HepG2 (cell line): ENCODE results near the gene METTL5. TPM values are rescaled to one million over a fixed set of nuclear protein-coding genes. Genes with fewer than 3 reads are reported as not detected.

Experiments used
- ATAC-seq: fragments of 200-7000 bp; cut with Tn5 transposase; 3 replicates; pipeline ENCODE4 v1.9.1; 2020; ENCODE audit warnings: mild to moderate bottlenecking, moderate library complexity
- Bru-seq: library from RNA; stranded (reverse); fragments of 400-500 nt; gene quantifications from one replicate; lab custom pipeline; 2021; lab: Mats Ljungman, UMichigan
- BruChase-seq, 2 experiments: library from RNA; stranded (reverse); fragments of 400-500 nt; gene quantifications; one replicate each; lab custom pipeline; 2021; lab: Mats Ljungman, UMichigan
- BruUV-seq: library from RNA; stranded (reverse); fragments of 400-500 nt; replicated peaks from 2 replicates; lab custom pipeline; 2021; lab: Mats Ljungman, UMichigan
- CTCF ChIA-PET: fragments of 300-600 bp; formaldehyde crosslinking; extraction: SDS; loops from one replicate; lab custom pipeline; 2021; ENCODE audit warnings: low total read pairs, inconsistent platforms, low intra/inter-chr PET ratio; lab: Yijun Ruan, JAX
- POLR2A ChIA-PET: fragments of 350-600 bp; sonication (Branson Sonifier 250); formaldehyde crosslinking; loops from one replicate; lab custom pipeline; 2020; ENCODE audit warnings: antibody characterized with exemption, inconsistent platforms; lab: Yijun Ruan, JAX
- DNase-seq: peaks from one replicate; pipeline ENCODE4 v3.0.0-alpha.2; 2015; ENCODE audit warnings: low spot score
- FAIRE-seq: peaks from 3 replicates; lab custom pipeline; 2011; peaks lifted over from hg19 to GRCh38; lab: Jason Lieb, UNC
- H2AFZ ChIP-seq: one replicate; pipeline ENCODE4 v1.6.1; 2011; ENCODE audit warnings: low read length, inconsistent platforms
- H3K27ac ChIP-seq: fragments of 300-600 bp; 3 replicates; pipeline ENCODE4 v1.8.0; 2011; ENCODE audit warnings: mixed run types, mild to moderate bottlenecking, mixed read lengths, low read length, inconsistent platforms; ENCODE audit not compliant: insufficient read depth; ENCODE audit errors: extremely low read length
- H3K27me3 ChIP-seq, 2 experiments: fragments of 200-600 bp in 1 of 2; 2 replicates in 1 of 2; 3 replicates in 1 of 2; pipeline versions ENCODE4 v1.6.0 to v1.8.0; 2011; ENCODE audit warnings: low read length in 2 of 2, mild to moderate bottlenecking in 2 of 2, moderate library complexity in 2 of 2, inconsistent platforms in 1 of 2; ENCODE audit not compliant: insufficient read depth in 2 of 2, control insufficient read depth in 1 of 2
- H3K36me3 ChIP-seq, 2 experiments: fragments of 200-600 bp in 1 of 2; replicated peaks in 1 of 2; 2 replicates in 1 of 2; 3 replicates in 1 of 2; pipeline versions ENCODE4 v1.5.1 to v1.8.0; 2011; ENCODE audit warnings: low read length in 2 of 2, inconsistent platforms in 1 of 2; ENCODE audit not compliant: insufficient read depth in 2 of 2, control insufficient read depth in 1 of 2
- H3K4me1 ChIP-seq: 2 replicates; pipeline ENCODE4 v1.5.1; 2012; ENCODE audit warnings: low read length, inconsistent platforms; ENCODE audit not compliant: insufficient read depth
- H3K4me2 ChIP-seq: 2 replicates; pipeline ENCODE4 v1.6.0; 2011; ENCODE audit warnings: low read depth, low read length, inconsistent platforms
- H3K4me3 ChIP-seq, 3 experiments: fragments of 200-600 bp in 1 of 3; sonication (generic), shearing (Covaris generic) in 1 of 3; replicated peaks in 1 of 3; 2 replicates each; pipeline ENCODE4 v1.5.1; 2011 to 2016; ENCODE audit warnings: low read length in 3 of 3, inconsistent platforms in 2 of 3, low read depth in 2 of 3, mild to moderate bottlenecking in 2 of 3, control low read depth in 1 of 3, mixed read lengths in 1 of 3; ENCODE audit not compliant: insufficient read depth in 1 of 3
- H3K79me2 ChIP-seq: one replicate; pipeline ENCODE4 v1.6.1; 2011; ENCODE audit warnings: low read length, inconsistent platforms; ENCODE audit not compliant: insufficient read depth
- H3K9ac ChIP-seq: 2 replicates; pipeline ENCODE4 v1.6.0; 2011; ENCODE audit warnings: mild to moderate bottlenecking, low read depth, low read length, inconsistent platforms; ENCODE audit not compliant: insufficient read depth
- H3K9me3 ChIP-seq: 2 replicates; pipeline ENCODE4 v1.5.1; 2012; ENCODE audit warnings: mild to moderate bottlenecking, low read length
- H4K20me1 ChIP-seq: 2 replicates; pipeline ENCODE4 v1.6.0; 2011; ENCODE audit warnings: inconsistent platforms, mild to moderate bottlenecking, low read length, moderate library complexity; ENCODE audit not compliant: insufficient read depth
- BORCS8-MEF2B ChIP-seq: sonication (generic); formaldehyde crosslinking; IDR thresholded peaks from 2 replicates; pipeline ENCODE4 v1.8.0; 2022; ENCODE audit warnings: mild to moderate bottlenecking, missing genetic modification reagents
- GATAD1 ChIP-seq: IDR thresholded peaks from 2 replicates; pipeline ENCODE4 v1.6.1; 2016; ENCODE audit warnings: missing genetic modification reagents, missing compliant biosample characterization
- SOX13 ChIP-seq, 3 experiments: fragments of 450-650 bp in 1 of 3; sonication (generic) in 1 of 3; formaldehyde crosslinking in 1 of 3; IDR thresholded peaks in 2 of 3; conservative IDR thresholded peaks in 1 of 3; 2 replicates each; pipeline versions ENCODE4 v1.5.0 to v1.6.1; 2016 to 2020; ENCODE audit warnings: antibody characterized with exemption in 1 of 3, mild to moderate bottlenecking in 1 of 3, missing compliant biosample characterization in 1 of 3, missing genetic modification reagents in 1 of 3, moderate library complexity in 1 of 3
- U2AF2 ChIP-seq: fragments of 200-400 bp; formaldehyde crosslinking; IDR thresholded peaks from 2 replicates; pipeline ENCODE4 v1.6.1; 2017; ENCODE audit warnings: low read depth, mild to moderate bottlenecking, low read length
- ZBTB8A ChIP-seq: sonication (generic); formaldehyde crosslinking; IDR thresholded peaks from 2 replicates; pipeline ENCODE4 v1.4.0; 2020; ENCODE audit warnings: mild to moderate bottlenecking, low read depth, missing genetic modification reagents, borderline replicate concordance
- ZNF296 ChIP-seq: sonication (generic); formaldehyde crosslinking; conservative IDR thresholded peaks from 2 replicates; pipeline ENCODE4 v1.5.0; 2020; ENCODE audit warnings: mild to moderate bottlenecking, missing genetic modification reagents
- ZNF781 ChIP-seq: sonication (generic); formaldehyde crosslinking; IDR thresholded peaks from 2 replicates; pipeline ENCODE4 v1.5.1; 2020; ENCODE audit warnings: borderline replicate concordance, mild to moderate bottlenecking, missing genetic modification reagents; ENCODE audit errors: not compliant biosample characterization
- ZNF879 ChIP-seq: sonication (generic); formaldehyde crosslinking; IDR thresholded peaks from 2 replicates; pipeline ENCODE4 v1.8.1; 2023; ENCODE audit warnings: missing genetic modification reagents
- WGBS: methylation state at CpG from one replicate; pipeline ENCODE4 v1.1.6; 2017; ENCODE audit warnings: low lambda C conversion rate; 5-methylcytosine and 5-hydroxymethylcytosine counted together
- in situ Hi-C: cut with HindIII; loops from 2 replicates; pipeline ENCODE4 v1.10.0; 2017; ENCODE audit warnings: low pct_unique_long_range_greater_than_20kb; ENCODE audit not compliant: extremely low pct_ligation_motif_present
- intact Hi-C: fragments of 100-400 bp; cut with micrococcal nuclease; formaldehyde crosslinking; loops from one replicate; pipeline ENCODE4 v1.10.0; 2022; ENCODE audit not compliant: unreplicated experiment
- long read RNA-seq, 2 experiments: library from RNA in 1 of 2; library from polyadenylated mRNA in 1 of 2; stranded (forward) in 1 of 2; unstranded in 1 of 2; transcript quantifications; one replicate each; pipeline ENCODE4 v2.0.0, GENCODE V29; 2019 to 2022
- polyA minus RNA-seq, 3 experiments: library from RNA; depleted of rRNA, polyadenylated mRNA; stranded (reverse); fragments of >200 nt; gene quantifications; 2 replicates each; pipeline ENCODE4 v1.2.3, GENCODE V29; 2011; ENCODE audit warnings: low replicate concordance in 1 of 3
- polyA plus RNA-seq, 8 experiments: library from polyadenylated mRNA; depleted of rRNA in 3 of 8; stranded (reverse) in 7 of 8; unstranded in 1 of 8; fragments of >200 nt; fragmentation: Illumina TruSeq in 4 of 8; extraction: Trizol in 4 of 8; gene quantifications; 2 replicates each; pipeline versions ENCODE4 v1.2.1 to v1.2.3, GENCODE V29; 2011 to 2016; ENCODE audit warnings: low read depth in 4 of 8, missing spikeins in 1 of 8, mixed read lengths in 1 of 8; ENCODE audit not compliant: insufficient read depth in 1 of 8
- total RNA-seq, 5 experiments: library from RNA; depleted of rRNA; stranded (reverse); fragments of >200 nt; fragmentation: Illumina TruSeq; extraction: Trizol; gene quantifications; 2 replicates each; pipeline ENCODE4 v1.2.3, GENCODE V29; 2016; ENCODE audit warnings: low read depth in 1 of 5
- TF ChIP-seq, protein P1 (sequence below): sonication (generic); formaldehyde crosslinking; IDR thresholded peaks from 2 replicates; pipeline ENCODE4 v1.4.0; 2020; ENCODE audit warnings: missing genetic modification reagents

METTL5 gene
- total RNA-seq (2016; rRNA removed; fragmentation: Illumina TruSeq; extraction: Trizol): 95.1 and 129 TPM in 2 replicates
- total RNA-seq (2016; cell fraction: cytosol; rRNA removed; fragmentation: Illumina TruSeq; extraction: Trizol; ENCODE audit: low read depth): 58.3 and 79.4 TPM in 2 replicates
- total RNA-seq (2016; cell fraction: insoluble cytoplasmic fraction; rRNA removed; fragmentation: Illumina TruSeq; extraction: Trizol): 88.5 and 134 TPM in 2 replicates
- total RNA-seq (2016; cell fraction: membrane; rRNA removed; fragmentation: Illumina TruSeq; extraction: Trizol): 60.2 and 79.2 TPM in 2 replicates
- total RNA-seq (2016; cell fraction: nucleus; rRNA removed; fragmentation: Illumina TruSeq; extraction: Trizol): 42.4 and 44.9 TPM in 2 replicates
- 39.4 and 50.7 TPM in 2 replicates for polyA plus RNA-seq (2011; rRNA removed)
- polyA plus RNA-seq (2011; cell fraction: cytosol; rRNA removed): 31.7 and 48.5 TPM in 2 replicates
- polyA plus RNA-seq (2011; cell fraction: nucleus; rRNA removed): 10.9 and 13.8 TPM in 2 replicates
- polyA plus RNA-seq (2012): 75.0 and 115 TPM in 2 replicates
- polyA plus RNA-seq (2016; cell fraction: cytosol; fragmentation: Illumina TruSeq; extraction: Trizol; ENCODE audit: low read depth): 75.1 and 103 TPM in 2 replicates
- 159 and 167 TPM in 2 replicates for polyA plus RNA-seq (2016; cell fraction: insoluble cytoplasmic fraction; fragmentation: Illumina TruSeq; extraction: Trizol; ENCODE audit: low read depth)
- polyA plus RNA-seq (2016; cell fraction: membrane; fragmentation: Illumina TruSeq; extraction: Trizol; ENCODE audit: low read depth): 67.4 and 91.3 TPM in 2 replicates
- polyA plus RNA-seq (2016; cell fraction: nucleus; fragmentation: Illumina TruSeq; extraction: Trizol; ENCODE audit: insufficient read depth, low read depth): 77.1 and 79.7 TPM in 2 replicates
- polyA minus RNA-seq (2011; rRNA and poly(A)+ RNA removed; ENCODE audit: low replicate concordance): 6.9 and 9.0 TPM in 2 replicates
- polyA minus RNA-seq (2011; cell fraction: cytosol; rRNA and poly(A)+ RNA removed): 17.9 and 19.6 TPM in 2 replicates
- 19.9 and 21.2 TPM in 2 replicates for polyA minus RNA-seq (2011; cell fraction: nucleus; rRNA and poly(A)+ RNA removed)
- Bru-seq, nascent RNA: percentile 84 among the genes with signal in this experiment
- percentile 77 among the genes with signal in this experiment for BruChase-seq, experiment 1, labeled RNA remaining after a 6-hour chase
- percentile 82 among the genes with signal in this experiment for BruChase-seq, experiment 2, labeled RNA remaining after a 2-hour chase
- long read RNA-seq, experiment 1, transcript METTL5-203 (8 exons, 800 nt): minor isoform, 21 of 114 reads
- long read RNA-seq, experiment 1, transcript METTL5-201 (7 exons, 1,010 nt): minor isoform, 10 of 114 reads
- long read RNA-seq, experiment 1, transcript METTL5-206 (8 exons, 880 nt): major isoform, 52 of 114 reads
- long read RNA-seq, experiment 1, partial matches to known transcripts: 11 of 114 reads
- long read RNA-seq, experiment 1, other reads (novel, unspliced or antisense): 18 of 114 reads
- long read RNA-seq, experiment 2, transcript METTL5-201 (7 exons, 1,010 nt): minor isoform, 31 of 152 reads
- long read RNA-seq, experiment 2, transcript METTL5-203 (8 exons, 800 nt): minor isoform, 10 of 152 reads
- long read RNA-seq, experiment 2, transcript METTL5-206 (8 exons, 880 nt): major isoform, 60 of 152 reads
- long read RNA-seq, experiment 2, partial matches to known transcripts: 27 of 152 reads
- long read RNA-seq, experiment 2, other reads (novel, unspliced or antisense): 24 of 152 reads

- ChIA-PET CTCF (interaction anchor here (1.2 to 2.2 kb wide), 4 partner anchors 9 to 373 kb away, joined by 3 to 21 read pairs (median 10); no protein-coding TSS in a partner anchor), POLR2A (interaction anchor here (0.6 to 1.6 kb wide), 3 partner anchors 12 to 26 kb away, joined by 3 to 9 read pairs (median 7); partner anchors contain the start of gene SSB)
- in situ Hi-C loops: no loop called here
- H3K9me3 ChIP-seq: no peaks in the 10 kb centered on the region
- H3K27me3 ChIP-seq: no peaks in the 10 kb centered on the region; a peak in 1 of 5 replicates
- H3K4me2 ChIP-seq: peak within 1 kb of the TSS; percentile 94
- 3% methylated on average over 34 of the region's 61 CpGs for WGBS
- peak within 1 kb of the TSS; percentile 86 to 97 (median 88) for H3K4me3 ChIP-seq
- H3K36me3 ChIP-seq: peaks cover 3 to 10% of the 10 kb centered on the region in 2 experiments; a peak in 2 of 5 replicates
- DNase-seq (peak; percentile 82), ATAC-seq (peak; percentile 80), FAIRE-seq (no peak)
- peak within 1 kb of the TSS; percentile 69 for H3K27ac ChIP-seq
- peak within 1 kb of the TSS; percentile 88 for H3K9ac ChIP-seq
- peaks cover 15% of the 10 kb centered on the region for H4K20me1 ChIP-seq
- peaks cover 52% of the 10 kb centered on the region for H3K79me2 ChIP-seq
- peaks cover 58% of the 10 kb centered on the region for H3K4me1 ChIP-seq
- H2AFZ ChIP-seq: peak within 1 kb of the TSS; percentile 73
- intact Hi-C loops: loop anchor here (2.0 kb wide), 1 partner anchor 104 kb away; no protein-coding TSS in a partner anchor
- BruUV-seq: no TSS peak
- no peak for TF ChIP-seq SOX13 (IDR thresholded peaks at IDR 0.05)
- no peak for TF ChIP-seq SOX13 (CRISPR knock-in tag; conservative IDR thresholded peaks at IDR 0.05 in 1 of 2, IDR thresholded peaks at IDR 0.05 in 1 of 2)
- TF ChIP-seq ZBTB8A: no peak
- TF ChIP-seq, protein P1, sequence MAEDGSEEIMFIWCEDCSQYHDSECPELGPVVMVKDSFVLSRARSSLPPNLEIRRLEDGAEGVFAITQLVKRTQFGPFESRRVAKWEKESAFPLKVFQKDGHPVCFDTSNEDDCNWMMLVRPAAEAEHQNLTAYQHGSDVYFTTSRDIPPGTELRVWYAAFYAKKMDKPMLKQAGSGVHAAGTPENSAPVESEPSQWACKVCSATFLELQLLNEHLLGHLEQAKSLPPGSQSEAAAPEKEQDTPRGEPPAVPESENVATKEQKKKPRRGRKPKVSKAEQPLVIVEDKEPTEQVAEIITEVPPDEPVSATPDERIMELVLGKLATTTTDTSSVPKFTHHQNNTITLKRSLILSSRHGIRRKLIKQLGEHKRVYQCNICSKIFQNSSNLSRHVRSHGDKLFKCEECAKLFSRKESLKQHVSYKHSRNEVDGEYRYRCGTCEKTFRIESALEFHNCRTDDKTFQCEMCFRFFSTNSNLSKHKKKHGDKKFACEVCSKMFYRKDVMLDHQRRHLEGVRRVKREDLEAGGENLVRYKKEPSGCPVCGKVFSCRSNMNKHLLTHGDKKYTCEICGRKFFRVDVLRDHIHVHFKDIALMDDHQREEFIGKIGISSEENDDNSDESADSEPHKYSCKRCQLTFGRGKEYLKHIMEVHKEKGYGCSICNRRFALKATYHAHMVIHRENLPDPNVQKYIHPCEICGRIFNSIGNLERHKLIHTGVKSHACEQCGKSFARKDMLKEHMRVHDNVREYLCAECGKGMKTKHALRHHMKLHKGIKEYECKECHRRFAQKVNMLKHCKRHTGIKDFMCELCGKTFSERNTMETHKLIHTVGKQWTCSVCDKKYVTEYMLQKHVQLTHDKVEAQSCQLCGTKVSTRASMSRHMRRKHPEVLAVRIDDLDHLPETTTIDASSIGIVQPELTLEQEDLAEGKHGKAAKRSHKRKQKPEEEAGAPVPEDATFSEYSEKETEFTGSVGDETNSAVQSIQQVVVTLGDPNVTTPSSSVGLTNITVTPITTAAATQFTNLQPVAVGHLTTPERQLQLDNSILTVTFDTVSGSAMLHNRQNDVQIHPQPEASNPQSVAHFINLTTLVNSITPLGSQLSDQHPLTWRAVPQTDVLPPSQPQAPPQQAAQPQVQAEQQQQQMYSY (CRISPR knock-in tag): no peak
- TF ChIP-seq U2AF2: 0 out of 2 replicates have a peak, but pooled peaks have one; percentile 48
- peak; percentile 86 for TF ChIP-seq GATAD1 (CRISPR knock-in tag)
- peak; percentile 94 for TF ChIP-seq BORCS8-MEF2B (CRISPR knock-in tag)
- no peak for TF ChIP-seq ZNF879 (CRISPR knock-in tag)
- peak; percentile 78 for TF ChIP-seq ZNF781 (CRISPR knock-in tag)
- TF ChIP-seq ZNF296 (CRISPR knock-in tag): 0 out of 2 replicates have a peak, but pooled peaks have one; percentile 67
Measured at GRCh38 chr2:169824373-169825333, at the start of gene METTL5. TSS of gene METTL5 (minus strand) at chr2:169824905. CDS start at chr2:169824597, 308 bp downstream.
